NB4 (cell line): ENCODE data around the gene BTG2.

Source experiments
- DNase-seq: peaks from one replicate; pipeline ENCODE4 v3.0.0; 2010; ENCODE audit warnings: low read depth
- H3K4me3 ChIP-seq: one replicate; pipeline ENCODE4 v1.5.1; 2011; ENCODE audit warnings: mild to moderate bottlenecking, low read depth, low read length, moderate library complexity
- MYC ChIP-seq: IDR thresholded peaks from 2 replicates; pipeline ENCODE4 v1.6.1; 2011; ENCODE audit warnings: low read depth, low read length
- POLR2A ChIP-seq: IDR thresholded peaks from 2 replicates; pipeline ENCODE4 v1.6.1; 2011; ENCODE audit warnings: mild to moderate bottlenecking; ENCODE audit not compliant: insufficient read length; ENCODE audit errors: extremely low read depth
- TF ChIP-seq, protein P1 (sequence below): IDR thresholded peaks from one replicate; pipeline ENCODE4 v1.5.1; 2012; ENCODE audit warnings: low read depth, low read length
- TF ChIP-seq, protein P2 (sequence below): IDR thresholded peaks from 2 replicates; pipeline ENCODE4 v1.6.1; 2011; ENCODE audit warnings: low read depth, low read length

Gene BTG2

DNA sequence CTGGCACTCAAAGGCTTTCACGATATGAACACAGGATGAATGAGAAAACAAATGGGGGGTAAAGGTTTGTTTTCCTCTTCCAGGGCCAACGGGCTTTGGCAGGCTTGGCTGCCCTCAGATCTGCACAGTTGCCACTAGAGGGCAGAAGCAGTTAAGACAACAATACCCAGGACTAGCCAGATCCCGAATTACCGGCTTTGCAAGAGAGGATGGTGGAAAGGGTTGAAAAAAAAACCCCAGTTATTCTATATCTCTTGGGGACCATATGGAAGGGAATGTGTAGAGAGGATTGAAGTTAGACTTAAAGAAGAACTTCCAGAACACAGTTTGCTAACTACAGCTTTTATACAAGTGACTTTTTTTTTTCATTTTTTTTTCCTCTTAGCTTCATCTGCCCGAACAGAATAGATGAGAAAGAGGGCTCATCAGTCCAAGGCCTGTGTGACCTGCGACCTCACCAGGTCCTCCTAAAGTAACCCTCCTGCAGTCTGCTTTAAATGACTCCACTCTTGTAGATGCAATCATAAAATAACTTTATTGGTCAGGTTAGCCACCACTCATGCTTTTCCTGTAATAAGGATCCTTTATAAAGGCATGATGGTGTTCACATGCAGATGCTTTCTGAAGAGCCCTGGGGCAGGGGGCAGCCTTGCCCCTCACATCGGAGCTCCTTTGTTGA, 34.9 kb downstream of the BTG2 start:
- no peak for TF ChIP-seq POLR2A
- TF ChIP-seq, protein P1, sequence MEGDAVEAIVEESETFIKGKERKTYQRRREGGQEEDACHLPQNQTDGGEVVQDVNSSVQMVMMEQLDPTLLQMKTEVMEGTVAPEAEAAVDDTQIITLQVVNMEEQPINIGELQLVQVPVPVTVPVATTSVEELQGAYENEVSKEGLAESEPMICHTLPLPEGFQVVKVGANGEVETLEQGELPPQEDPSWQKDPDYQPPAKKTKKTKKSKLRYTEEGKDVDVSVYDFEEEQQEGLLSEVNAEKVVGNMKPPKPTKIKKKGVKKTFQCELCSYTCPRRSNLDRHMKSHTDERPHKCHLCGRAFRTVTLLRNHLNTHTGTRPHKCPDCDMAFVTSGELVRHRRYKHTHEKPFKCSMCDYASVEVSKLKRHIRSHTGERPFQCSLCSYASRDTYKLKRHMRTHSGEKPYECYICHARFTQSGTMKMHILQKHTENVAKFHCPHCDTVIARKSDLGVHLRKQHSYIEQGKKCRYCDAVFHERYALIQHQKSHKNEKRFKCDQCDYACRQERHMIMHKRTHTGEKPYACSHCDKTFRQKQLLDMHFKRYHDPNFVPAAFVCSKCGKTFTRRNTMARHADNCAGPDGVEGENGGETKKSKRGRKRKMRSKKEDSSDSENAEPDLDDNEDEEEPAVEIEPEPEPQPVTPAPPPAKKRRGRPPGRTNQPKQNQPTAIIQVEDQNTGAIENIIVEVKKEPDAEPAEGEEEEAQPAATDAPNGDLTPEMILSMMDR = peak; percentile 89
- peak; percentile 77 for DNase-seq
- no peak overlapping the region for H3K4me3 ChIP-seq

DNA sequence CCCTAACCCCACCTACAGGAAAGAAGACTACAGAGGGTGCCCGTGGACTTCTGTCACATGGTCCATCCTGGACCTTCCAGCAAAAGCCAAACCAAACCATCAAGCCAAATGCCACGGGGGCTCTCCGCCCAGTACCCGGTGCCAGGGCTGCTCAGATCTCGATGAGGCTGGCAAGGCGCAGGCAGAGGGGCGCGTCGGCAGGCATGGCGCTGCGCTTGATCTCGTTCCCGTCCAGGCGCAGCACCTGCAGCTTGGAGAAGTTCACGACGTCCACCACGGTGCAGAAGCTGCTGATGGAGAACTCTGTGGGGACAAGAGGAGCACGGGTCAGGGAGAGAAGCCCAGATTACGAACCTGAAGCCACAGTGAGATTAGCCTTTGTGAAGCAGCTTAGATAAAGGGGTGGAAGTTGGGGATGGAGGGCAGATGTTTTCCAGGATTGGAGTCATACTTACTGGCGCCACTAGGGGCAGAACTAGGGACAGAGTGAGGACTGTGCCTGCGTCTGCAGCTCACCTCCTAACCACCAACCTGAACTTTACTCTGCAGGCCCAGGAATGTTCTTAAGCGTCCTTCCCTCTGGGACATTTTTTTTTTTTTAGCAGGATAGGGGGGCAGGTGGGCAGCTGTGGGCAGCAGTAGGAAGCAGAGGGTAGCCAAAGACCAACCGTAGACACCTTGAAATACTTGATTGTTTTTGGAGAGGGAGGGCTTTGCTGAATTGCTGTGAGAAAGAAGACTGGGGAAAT, 37.0 kb downstream of the BTG2 start:
- peak; percentile 44 for DNase-seq
- no peak overlapping the region for H3K4me3 ChIP-seq
- TF ChIP-seq POLR2A = no peak
- TF ChIP-seq MYC = no peak
- TF ChIP-seq, protein P1 = peak; percentile 71
- TF ChIP-seq, protein P2, sequence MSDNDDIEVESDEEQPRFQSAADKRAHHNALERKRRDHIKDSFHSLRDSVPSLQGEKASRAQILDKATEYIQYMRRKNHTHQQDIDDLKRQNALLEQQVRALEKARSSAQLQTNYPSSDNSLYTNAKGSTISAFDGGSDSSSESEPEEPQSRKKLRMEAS = no peak

DNA sequence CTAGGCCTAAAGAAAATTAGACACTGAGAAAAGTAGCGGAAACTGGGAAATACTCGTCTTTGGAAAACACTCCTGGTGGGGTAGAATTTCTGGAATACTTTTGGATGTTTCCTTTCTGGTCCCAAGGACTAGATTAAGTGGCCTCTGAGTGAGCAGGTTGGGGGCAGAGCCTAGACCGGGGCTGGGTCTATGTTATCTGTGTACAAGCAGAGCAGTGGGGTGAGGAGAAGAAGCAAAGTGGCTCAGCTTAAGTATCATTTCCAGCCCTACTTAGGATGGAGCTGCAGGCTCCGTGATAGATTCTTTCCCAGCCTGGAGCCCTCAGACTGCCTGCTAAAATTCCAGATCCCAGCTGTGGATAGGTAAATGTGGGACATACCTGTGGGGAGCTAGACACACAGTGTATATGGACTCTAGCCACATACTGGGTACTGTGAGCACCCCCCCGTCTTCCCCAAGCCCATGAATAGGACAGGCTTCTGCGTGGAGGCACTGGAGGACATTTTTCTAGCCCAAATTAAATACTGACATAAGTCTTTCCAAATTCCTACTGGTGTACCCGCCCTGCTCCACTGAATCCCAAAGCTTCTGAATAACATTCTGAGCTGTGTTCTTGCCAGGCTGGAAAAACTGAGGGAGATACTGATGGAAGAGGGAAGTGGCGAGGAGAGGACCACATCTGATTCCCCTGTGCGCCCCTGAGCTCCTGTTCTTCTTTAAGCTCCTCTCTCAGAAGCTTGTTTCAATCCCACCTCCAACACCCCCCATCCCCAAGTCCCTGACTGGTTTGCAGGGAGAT, 38.8 kb downstream of the BTG2 start:
- TF ChIP-seq MYC (no peak), POLR2A (no peak)
- TF ChIP-seq, protein P2 = no peak
- TF ChIP-seq, protein P1 = no peak
- no peak for DNase-seq
- H3K4me3 ChIP-seq = no peak overlapping the region

DNA sequence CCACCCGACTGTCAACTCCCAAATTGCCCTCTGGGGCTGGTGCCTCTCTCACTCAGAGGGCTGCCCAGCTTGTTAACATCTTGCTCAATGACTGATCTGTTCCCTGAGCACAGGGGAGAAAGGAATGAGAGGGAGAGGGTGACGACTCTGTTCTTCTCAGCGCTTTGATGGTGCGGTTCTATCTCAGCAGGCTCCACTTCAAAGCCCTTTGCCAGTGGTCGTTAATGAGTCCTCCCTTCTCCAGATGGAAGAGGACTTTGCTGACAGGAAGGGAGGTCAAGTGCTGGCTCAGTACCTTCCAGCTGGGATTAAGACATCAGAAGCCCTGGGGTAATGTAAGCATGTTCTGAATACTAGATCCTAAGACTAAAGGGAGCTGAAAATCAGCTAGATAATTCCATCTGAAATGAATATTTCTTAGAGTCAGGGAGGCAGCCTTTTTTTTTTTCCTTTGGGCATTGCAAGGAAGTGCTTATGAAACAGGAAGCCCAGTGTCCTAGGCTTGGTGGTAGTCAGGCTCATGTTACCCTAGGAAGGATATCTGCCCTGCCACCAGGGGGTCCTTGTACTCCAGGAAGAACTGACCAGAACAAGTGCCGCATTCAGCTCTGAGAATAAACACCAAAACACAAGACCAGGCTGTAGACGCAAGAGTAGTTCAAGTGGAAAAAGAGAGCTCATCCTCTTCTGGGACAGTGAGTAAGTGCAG, 40.9 kb downstream of the BTG2 start:
- TF ChIP-seq, protein P1 = no peak
- TF ChIP-seq, protein P2 = no peak
- TF ChIP-seq MYC (no peak), POLR2A (no peak)
- peak; percentile 44 for DNase-seq

DNA sequence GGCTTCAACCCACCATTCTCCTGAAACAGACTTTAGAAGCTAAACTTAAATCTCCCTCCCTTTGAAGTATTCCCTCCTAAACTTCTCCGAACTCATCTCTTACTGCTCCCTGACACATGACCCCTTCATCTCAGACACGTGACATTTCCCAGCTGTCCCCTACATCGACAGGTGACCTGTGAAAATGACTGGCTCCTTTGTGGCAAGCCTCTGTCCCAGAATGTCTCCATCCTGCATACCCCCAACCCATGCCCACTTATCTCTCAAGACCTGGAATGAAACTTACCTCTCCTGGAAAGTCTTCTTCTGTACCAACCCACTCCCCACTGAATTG, 41.4 kb downstream of the BTG2 start:
- DNase-seq = no peak
- H3K4me3 ChIP-seq = no peak overlapping the region
- TF ChIP-seq, protein P1 = no peak
- TF ChIP-seq, protein P2 = no peak
- TF ChIP-seq POLR2A = no peak

More for the DNA sequence above, 40.9 kb downstream of the BTG2 start:
- no peak overlapping the region for H3K4me3 ChIP-seq
